Nephron progenitor cell (in vitro differentiated cells): ENCODE results near the gene CYP26B1.
A peak's percentile ranks its signal among the peaks of the same experiment; 100 is the strongest.

Source experiments
- DNase-seq: peaks from one replicate; pipeline ENCODE4 v3.0.0; 2021
- H3K27ac Mint-ChIP-seq: 2 replicates; pipeline ENCODE4 v1.8.0; 2021; ENCODE audit warnings: mild to moderate bottlenecking, moderate library complexity, mixed read lengths
- H3K27me3 Mint-ChIP-seq: 2 replicates; pipeline ENCODE4 v1.8.0; 2021; ENCODE audit warnings: mild to moderate bottlenecking, low read depth, mixed read lengths; ENCODE audit not compliant: poor library complexity
- H3K36me3 Mint-ChIP-seq: 2 replicates; pipeline ENCODE4 v1.8.0; 2021; ENCODE audit warnings: low read depth, mixed read lengths
- H3K4me1 Mint-ChIP-seq: 2 replicates; pipeline ENCODE4 v1.8.0; 2021; ENCODE audit warnings: mixed read lengths
- H3K4me3 Mint-ChIP-seq: 2 replicates; pipeline ENCODE4 v1.8.0; 2021; ENCODE audit warnings: mild to moderate bottlenecking, moderate library complexity, mixed read lengths
- H3K9me3 Mint-ChIP-seq: 2 replicates; pipeline ENCODE4 v1.8.0; 2021; ENCODE audit warnings: mild to moderate bottlenecking, moderate library complexity, mixed read lengths
- CTCF ChIP-seq: fragments of 200-600 bp; sonication (generic); IDR thresholded peaks from 2 replicates; pipeline ENCODE4 v1.5.0; 2021; ENCODE audit warnings: antibody characterized with exemption

The CYP26B1 gene

GRCh38 chr2:72142570-72143440 is 4.9 kb downstream of the CYP26B1 start:
- Mint-ChIP-seq H3K4me1 (peaks cover 35% of the 10 kb centered on the region), H3K36me3 (no peaks in the 10 kb centered on the region), H3K4me3 (peak overlapping the region; percentile 40), H3K27me3 (peaks cover 87% of the 10 kb centered on the region), H3K9me3 (peaks cover 6% of the 10 kb centered on the region), H3K27ac (no peak overlapping the region)
- peak; percentile 76 for DNase-seq
- TF ChIP-seq CTCF = no peak

GRCh38 chr2:72141881-72142451 is 5.7 kb downstream of the CYP26B1 start:
- peaks cover 36% of the 10 kb centered on the region for H3K4me1 Mint-ChIP-seq
- no peaks in the 10 kb centered on the region for H3K36me3 Mint-ChIP-seq
- no peak for TF ChIP-seq CTCF
- H3K4me3 Mint-ChIP-seq = no peak overlapping the region
- H3K27ac Mint-ChIP-seq = no peak overlapping the region
- DNase-seq = no peak
- peaks cover 5% of the 10 kb centered on the region for H3K9me3 Mint-ChIP-seq
- peaks cover 84% of the 10 kb centered on the region for H3K27me3 Mint-ChIP-seq

GRCh38 chr2:72141032-72141645 is 6.5 kb downstream of the CYP26B1 start:
- no peak for TF ChIP-seq CTCF
- Mint-ChIP-seq H3K4me3 (no peak overlapping the region), H3K36me3 (no peaks in the 10 kb centered on the region), H3K27me3 (peaks cover 80% of the 10 kb centered on the region), H3K4me1 (peaks cover 36% of the 10 kb centered on the region), H3K27ac (no peak overlapping the region), H3K9me3 (no peaks in the 10 kb centered on the region)
- DNase-seq = no peak

DNA sequence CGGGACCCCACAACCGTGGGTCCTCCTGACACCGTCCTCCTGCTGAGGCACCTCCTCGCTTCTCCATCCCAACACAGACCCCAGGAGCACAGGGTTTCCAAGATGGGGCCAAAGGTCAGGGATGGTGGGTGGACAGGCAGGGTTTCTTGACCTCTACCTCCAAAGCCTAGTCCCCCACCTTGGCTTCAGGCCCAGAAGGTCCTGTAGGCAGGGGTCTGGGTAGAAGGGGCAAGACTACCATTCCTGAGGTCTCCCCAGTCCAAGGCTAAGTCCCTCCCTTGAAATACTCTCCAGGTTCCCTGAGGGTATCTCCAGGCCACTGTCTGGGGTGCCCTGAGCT is 7.1 kb downstream of the CYP26B1 start:
- Mint-ChIP-seq H3K27me3 (peaks cover 79% of the 10 kb centered on the region), H3K4me3 (no peak overlapping the region), H3K27ac (no peak overlapping the region), H3K36me3 (no peaks in the 10 kb centered on the region), H3K4me1 (peaks cover 39% of the 10 kb centered on the region), H3K9me3 (no peaks in the 10 kb centered on the region)
- no peak for TF ChIP-seq CTCF
- DNase-seq = no peak

DNA sequence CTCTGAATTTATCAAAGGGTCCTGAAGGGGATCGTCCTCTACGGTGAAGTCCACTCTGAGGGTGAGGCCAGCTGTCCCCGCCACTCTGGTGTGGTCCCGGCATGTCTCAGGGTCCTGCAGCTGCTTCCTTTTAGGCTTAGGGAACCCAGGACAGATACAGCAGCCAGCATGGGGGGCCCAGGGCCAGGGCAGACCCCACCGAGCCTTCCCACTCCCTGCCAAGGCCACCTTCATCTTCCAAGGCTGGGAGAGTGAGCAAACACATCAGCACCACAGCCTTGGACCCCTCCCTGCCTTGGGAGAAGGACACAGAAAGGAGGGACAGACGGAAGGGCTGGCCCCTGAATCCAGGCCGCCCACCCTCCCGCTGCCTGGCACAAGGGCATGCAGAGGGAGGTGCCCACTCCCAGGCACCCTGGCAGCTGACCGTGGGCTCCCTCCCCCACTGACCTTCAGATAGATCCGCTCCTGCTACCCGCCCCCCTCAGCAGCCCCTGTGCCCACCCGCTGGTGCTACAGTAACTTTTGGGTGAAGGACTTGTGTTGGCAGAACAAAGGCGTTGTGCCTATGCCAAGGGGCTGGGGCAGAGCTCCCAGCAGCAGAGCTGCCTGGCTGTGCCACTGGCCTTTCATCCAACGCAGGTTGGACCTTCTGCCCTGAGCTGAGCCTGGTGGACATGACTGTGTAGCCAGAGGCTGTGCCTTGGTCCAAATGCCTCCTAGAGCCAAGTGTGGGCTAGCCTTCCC is 7.6 kb downstream of the CYP26B1 start:
- Mint-ChIP-seq H3K27me3 (peaks cover 74% of the 10 kb centered on the region), H3K27ac (no peak overlapping the region), H3K9me3 (no peaks in the 10 kb centered on the region), H3K36me3 (no peaks in the 10 kb centered on the region), H3K4me1 (peaks cover 35% of the 10 kb centered on the region), H3K4me3 (no peak overlapping the region)
- TF ChIP-seq CTCF = no peak
- no peak for DNase-seq
